ENCODE measurements around the gene RGS7BP. TPM values are rescaled to one million over a fixed set of nuclear protein-coding genes. Genes with fewer than 3 reads are reported as not detected.

The RGS7BP gene
- total RNA-seq, 1 donor from 2014 or later: 1.6 TPM

DNA sequence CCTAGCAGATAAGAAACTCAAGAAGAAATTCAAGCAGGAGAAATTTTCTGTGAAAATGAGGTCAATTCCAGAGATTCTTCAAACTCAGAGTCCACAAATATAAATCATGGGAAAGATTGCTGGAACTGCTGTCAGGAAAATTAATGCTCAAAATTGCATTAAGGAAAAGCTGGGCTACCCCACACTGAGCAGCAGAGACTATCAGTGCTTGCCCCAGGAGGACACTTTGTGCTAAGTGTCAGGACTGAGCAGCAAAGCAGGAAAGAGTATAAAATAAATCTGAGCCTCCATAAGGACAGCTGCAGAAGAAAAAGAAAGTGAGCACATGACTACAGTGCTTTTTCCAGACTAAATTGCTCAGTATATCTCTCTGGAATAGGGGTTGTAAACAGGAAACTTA, 81.6 kb downstream of the RGS7BP start:
- no peaks in the 10 kb centered on the region for H3K4me1 ChIP-seq (ENCODE audit: control insufficient read depth in 3 of 3, insufficient read depth in 3 of 3, low read length in 3 of 3)
- H3K36me3 ChIP-seq (ENCODE audit: control insufficient read depth in 3 of 3, insufficient read depth in 3 of 3, low read length in 3 of 3): no peaks in the 10 kb centered on the region
- H3K9ac ChIP-seq (ENCODE audit: low read depth in 1 of 3, low read length in 3 of 3): no peak overlapping the region
- no peak overlapping the region for H3K27ac ChIP-seq (ENCODE audit: low read depth, low read length)
- H3K4me3 ChIP-seq (ENCODE audit: low read length in 3 of 3): no peak overlapping the region
- no peaks in the 10 kb centered on the region for H3K27me3 ChIP-seq (ENCODE audit: control insufficient read depth in 3 of 3, insufficient read depth in 3 of 3, low read length in 3 of 3)
- no peaks in the 10 kb centered on the region for H3K9me3 ChIP-seq (ENCODE audit: control insufficient read depth in 3 of 3, low read length in 3 of 3)

DNA sequence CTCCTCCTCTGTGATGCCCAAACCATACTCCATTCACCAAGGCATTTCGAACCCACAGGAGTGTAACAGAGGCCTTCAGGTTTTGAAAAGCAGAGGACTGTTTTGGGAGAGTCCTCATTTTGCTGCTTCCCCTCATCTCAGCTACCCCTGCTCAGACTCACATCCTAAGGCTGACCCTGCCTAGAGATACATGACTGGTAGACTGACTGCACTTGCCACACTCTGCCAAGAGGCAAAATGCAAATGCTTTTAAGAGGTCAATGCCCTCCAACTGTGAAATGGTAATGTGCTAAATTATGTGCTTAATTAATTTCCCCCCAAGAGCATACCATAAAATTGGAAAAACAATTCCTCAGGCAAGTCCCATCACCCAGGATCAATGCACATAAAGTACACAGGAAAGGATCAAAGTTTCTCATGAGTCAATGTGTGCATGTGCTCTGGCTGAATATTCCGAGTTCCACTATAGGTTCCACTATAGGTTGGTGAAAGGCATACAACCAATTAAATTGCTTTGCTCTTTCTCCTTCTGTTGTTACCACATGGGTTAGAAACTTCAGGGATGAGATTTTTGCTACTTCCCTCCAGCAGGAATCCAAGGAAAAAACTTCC, 87.0 kb downstream of the RGS7BP start:
- H3K36me3 ChIP-seq (ENCODE audit: control insufficient read depth in 3 of 3, insufficient read depth in 3 of 3, low read length in 3 of 3): no peaks in the 10 kb centered on the region
- no peak overlapping the region for H3K27ac ChIP-seq (ENCODE audit: low read depth, low read length)
- no peaks in the 10 kb centered on the region for H3K9me3 ChIP-seq (ENCODE audit: control insufficient read depth in 3 of 3, low read length in 3 of 3)

DNA sequence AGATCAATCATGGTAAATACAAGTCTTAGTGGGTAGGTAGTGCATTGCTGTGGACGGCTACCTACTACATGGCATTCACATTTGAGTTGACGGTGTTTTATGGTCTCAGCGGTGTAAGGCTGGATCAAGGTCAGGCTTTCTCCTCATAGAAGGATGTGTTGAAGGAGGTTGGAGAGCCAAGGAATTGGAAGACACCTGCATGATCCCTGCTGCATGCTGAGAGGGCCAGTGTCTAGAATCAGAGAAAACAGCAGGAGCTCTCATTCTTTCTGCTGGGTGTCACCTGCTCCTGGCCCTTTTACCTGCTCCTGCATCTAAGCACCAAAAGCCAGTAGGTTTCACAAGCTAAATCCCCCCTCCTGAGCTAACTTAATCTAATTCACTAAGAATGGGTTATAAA, 88.2 kb downstream of the RGS7BP start:
- no peak overlapping the region for H3K27ac ChIP-seq (ENCODE audit: low read depth, low read length)
- H3K36me3 ChIP-seq (ENCODE audit: control insufficient read depth in 3 of 3, insufficient read depth in 3 of 3, low read length in 3 of 3): no peaks in the 10 kb centered on the region
- H3K27me3 ChIP-seq (ENCODE audit: control insufficient read depth in 3 of 3, insufficient read depth in 3 of 3, low read length in 3 of 3): no peaks in the 10 kb centered on the region
- no peaks in the 10 kb centered on the region for H3K9me3 ChIP-seq (ENCODE audit: control insufficient read depth in 3 of 3, low read length in 3 of 3)
- H3K4me1 ChIP-seq (ENCODE audit: control insufficient read depth in 3 of 3, insufficient read depth in 3 of 3, low read length in 3 of 3): no peaks in the 10 kb centered on the region
- H3K4me3 ChIP-seq (ENCODE audit: low read length in 3 of 3): no peak overlapping the region
- no peak overlapping the region for H3K9ac ChIP-seq (ENCODE audit: low read depth in 1 of 3, low read length in 3 of 3)

More for the DNA sequence above, 87.0 kb downstream of the RGS7BP start:
- H3K4me3 ChIP-seq (ENCODE audit: low read length in 3 of 3): no peak overlapping the region
- no peak overlapping the region for H3K9ac ChIP-seq (ENCODE audit: low read depth in 1 of 3, low read length in 3 of 3)
- no peaks in the 10 kb centered on the region for H3K27me3 ChIP-seq (ENCODE audit: control insufficient read depth in 3 of 3, insufficient read depth in 3 of 3, low read length in 3 of 3)
- H3K4me1 ChIP-seq (ENCODE audit: control insufficient read depth in 3 of 3, insufficient read depth in 3 of 3, low read length in 3 of 3): no peaks in the 10 kb centered on the region

DNA sequence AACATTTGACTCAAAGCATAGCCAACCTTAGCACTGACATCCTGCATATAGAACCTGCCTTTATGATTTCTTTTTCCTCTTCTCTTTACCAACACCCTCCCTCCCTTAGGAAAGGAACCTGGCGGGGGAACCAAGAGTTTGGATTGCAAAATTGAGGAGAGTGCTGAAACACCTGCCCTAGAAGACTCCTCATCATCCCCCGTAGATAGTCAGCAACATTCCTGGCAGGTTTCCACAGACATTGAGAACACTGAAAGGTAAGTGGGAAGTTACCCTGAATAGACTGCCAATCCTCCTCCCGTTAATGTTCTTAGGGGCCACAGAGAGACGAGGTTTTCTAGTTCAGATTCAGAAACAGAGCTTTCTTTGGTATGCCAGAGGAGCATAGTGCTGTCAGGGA, 88.8 kb downstream of the RGS7BP start:
- no peaks in the 10 kb centered on the region for H3K27me3 ChIP-seq (ENCODE audit: control insufficient read depth in 3 of 3, insufficient read depth in 3 of 3, low read length in 3 of 3)
- no peaks in the 10 kb centered on the region for H3K36me3 ChIP-seq (ENCODE audit: control insufficient read depth in 3 of 3, insufficient read depth in 3 of 3, low read length in 3 of 3)
- H3K4me1 ChIP-seq (ENCODE audit: control insufficient read depth in 3 of 3, insufficient read depth in 3 of 3, low read length in 3 of 3): no peaks in the 10 kb centered on the region
- H3K27ac ChIP-seq (ENCODE audit: low read depth, low read length): no peak overlapping the region
- H3K9ac ChIP-seq (ENCODE audit: low read depth in 1 of 3, low read length in 3 of 3): no peak overlapping the region
- H3K4me3 ChIP-seq (ENCODE audit: low read length in 3 of 3): no peak overlapping the region
- no peaks in the 10 kb centered on the region for H3K9me3 ChIP-seq (ENCODE audit: control insufficient read depth in 3 of 3, low read length in 3 of 3)

DNA sequence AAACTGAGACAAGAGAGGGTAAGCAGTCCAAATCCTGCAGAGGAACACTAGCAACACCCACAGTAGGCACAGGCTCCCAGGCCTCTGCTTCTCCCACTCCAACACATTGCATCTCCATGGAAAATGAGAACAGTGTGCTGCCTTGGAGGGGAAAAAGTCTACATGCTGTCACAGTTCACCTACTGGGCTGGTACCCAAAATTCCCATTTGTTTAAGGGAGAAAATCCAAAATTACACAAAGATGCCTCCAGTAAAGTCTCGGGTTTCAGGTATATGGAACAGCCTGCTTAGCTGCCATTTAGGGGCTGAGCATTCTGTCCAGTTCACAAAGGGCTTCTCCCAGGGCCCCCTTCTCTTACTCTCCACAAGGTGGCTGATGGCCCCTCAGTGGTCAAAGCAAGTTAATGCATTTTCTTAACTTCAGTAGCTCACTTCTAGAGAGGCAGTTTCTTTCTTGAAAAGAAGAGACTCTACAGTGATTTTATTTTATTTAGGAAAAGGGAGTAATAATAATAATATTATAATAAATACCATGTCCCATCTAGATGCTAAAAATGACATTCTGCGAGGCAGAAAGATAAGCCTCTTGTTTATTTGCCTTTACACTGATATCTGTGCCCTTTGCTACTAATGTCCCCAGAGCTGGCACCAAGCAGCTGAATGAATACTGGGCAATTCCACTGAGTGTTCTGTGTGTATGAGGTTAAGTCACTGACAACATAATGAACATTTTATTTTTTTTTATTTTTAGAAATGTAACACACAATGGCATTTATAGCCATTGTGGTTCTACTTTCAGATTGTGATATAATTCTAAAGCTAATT, 89.4 kb downstream of the RGS7BP start:
- H3K9ac ChIP-seq (ENCODE audit: low read depth in 1 of 3, low read length in 3 of 3): no peak overlapping the region
- H3K27ac ChIP-seq (ENCODE audit: low read depth, low read length): no peak overlapping the region

DNA sequence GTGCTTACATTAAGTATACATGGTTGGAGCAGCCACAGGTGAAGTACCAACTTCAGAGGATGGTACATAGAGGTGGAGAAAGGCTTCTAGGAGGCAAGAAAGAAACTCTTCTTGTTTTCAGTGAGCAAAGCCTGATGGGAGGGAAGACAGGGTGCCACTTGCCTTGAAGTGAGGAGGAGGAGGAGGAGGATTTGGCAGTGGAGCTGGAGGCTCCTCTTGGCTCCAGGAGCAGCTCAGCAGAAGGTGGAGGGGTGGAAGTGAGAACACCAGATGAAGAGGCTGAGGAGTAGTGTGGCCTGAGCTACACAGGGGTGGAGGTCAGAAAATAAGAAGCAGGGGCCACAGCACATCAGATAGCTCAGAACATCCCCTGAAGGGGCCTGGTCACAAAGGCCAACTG, 93.4 kb downstream of the RGS7BP start:
- Histone ChIP-seq H3K36me3 (ENCODE audit: control insufficient read depth in 3 of 3, insufficient read depth in 3 of 3, low read length in 3 of 3) (no peaks in the 10 kb centered on the region), H3K4me1 (ENCODE audit: control insufficient read depth in 3 of 3, insufficient read depth in 3 of 3, low read length in 3 of 3) (no peaks in the 10 kb centered on the region), H3K4me3 (ENCODE audit: low read length in 3 of 3) (no peak overlapping the region), H3K9me3 (ENCODE audit: control insufficient read depth in 3 of 3, low read length in 3 of 3) (no peaks in the 10 kb centered on the region), H3K27me3 (ENCODE audit: control insufficient read depth in 3 of 3, insufficient read depth in 3 of 3, low read length in 3 of 3) (no peaks in the 10 kb centered on the region), H3K9ac (ENCODE audit: low read depth in 1 of 3, low read length in 3 of 3) (no peak overlapping the region), H3K27ac (ENCODE audit: low read depth, low read length) (no peak overlapping the region)

More for the DNA sequence above, 89.4 kb downstream of the RGS7BP start:
- no peak overlapping the region for H3K4me3 ChIP-seq (ENCODE audit: low read length in 3 of 3)
- no peaks in the 10 kb centered on the region for H3K9me3 ChIP-seq (ENCODE audit: control insufficient read depth in 3 of 3, low read length in 3 of 3)
- H3K27me3 ChIP-seq (ENCODE audit: control insufficient read depth in 3 of 3, insufficient read depth in 3 of 3, low read length in 3 of 3): no peaks in the 10 kb centered on the region
- H3K36me3 ChIP-seq (ENCODE audit: control insufficient read depth in 3 of 3, insufficient read depth in 3 of 3, low read length in 3 of 3): no peaks in the 10 kb centered on the region
- no peaks in the 10 kb centered on the region for H3K4me1 ChIP-seq (ENCODE audit: control insufficient read depth in 3 of 3, insufficient read depth in 3 of 3, low read length in 3 of 3)

DNA sequence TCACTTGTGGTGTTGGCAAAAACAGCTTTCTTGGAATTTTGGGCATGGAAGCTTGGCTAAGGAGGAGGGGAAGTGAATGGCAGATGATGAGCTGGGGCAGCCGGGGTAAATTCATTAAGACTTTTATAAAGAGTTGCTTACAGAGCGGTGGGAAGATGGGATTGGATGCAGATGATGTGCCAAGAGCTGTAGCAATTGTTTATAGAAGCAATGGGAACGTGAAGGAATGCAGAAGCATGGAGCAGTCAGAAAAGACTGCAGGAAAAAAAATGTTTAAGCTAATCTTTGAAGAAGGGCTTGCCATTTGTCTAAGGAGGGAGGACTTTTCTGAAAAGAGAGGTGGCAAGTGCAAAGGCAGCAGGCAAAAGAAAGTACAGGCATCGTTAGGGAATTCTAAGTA, 97.9 kb downstream of the RGS7BP start:
- Histone ChIP-seq H3K9ac (ENCODE audit: low read depth in 1 of 3, low read length in 3 of 3) (no peak overlapping the region), H3K4me1 (ENCODE audit: control insufficient read depth in 3 of 3, insufficient read depth in 3 of 3, low read length in 3 of 3) (no peaks in the 10 kb centered on the region), H3K9me3 (ENCODE audit: control insufficient read depth in 3 of 3, low read length in 3 of 3) (no peaks in the 10 kb centered on the region), H3K27ac (ENCODE audit: low read depth, low read length) (no peak overlapping the region), H3K27me3 (ENCODE audit: control insufficient read depth in 3 of 3, insufficient read depth in 3 of 3, low read length in 3 of 3) (no peaks in the 10 kb centered on the region), H3K4me3 (ENCODE audit: low read length in 3 of 3) (no peak overlapping the region), H3K36me3 (ENCODE audit: control insufficient read depth in 3 of 3, insufficient read depth in 3 of 3, low read length in 3 of 3) (no peaks in the 10 kb centered on the region)

DNA sequence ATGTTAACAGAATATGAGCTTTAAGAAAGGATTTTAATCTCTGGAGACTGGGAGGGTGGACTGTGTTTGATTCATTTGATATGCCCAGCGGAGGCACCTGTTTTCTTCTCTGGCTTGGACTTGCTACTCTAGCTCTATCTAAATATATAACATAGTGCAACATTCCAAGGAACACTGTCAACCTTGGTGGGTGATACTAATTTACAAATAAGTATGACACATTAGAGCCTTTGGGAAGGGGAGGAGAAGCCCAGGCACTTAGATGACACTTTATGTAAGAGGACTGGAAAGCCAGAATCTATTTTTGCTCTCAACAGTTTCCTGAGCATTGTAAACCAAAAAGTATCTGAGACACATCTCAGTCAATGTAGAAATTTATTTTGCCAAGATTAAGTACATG, 101.1 kb downstream of the RGS7BP start:
- Histone ChIP-seq H3K27ac (ENCODE audit: low read depth, low read length) (no peak overlapping the region), H3K36me3 (ENCODE audit: control insufficient read depth in 3 of 3, insufficient read depth in 3 of 3, low read length in 3 of 3) (no peaks in the 10 kb centered on the region), H3K9me3 (ENCODE audit: control insufficient read depth in 3 of 3, low read length in 3 of 3) (no peaks in the 10 kb centered on the region), H3K4me1 (ENCODE audit: control insufficient read depth in 3 of 3, insufficient read depth in 3 of 3, low read length in 3 of 3) (no peaks in the 10 kb centered on the region), H3K27me3 (ENCODE audit: control insufficient read depth in 3 of 3, insufficient read depth in 3 of 3, low read length in 3 of 3) (no peaks in the 10 kb centered on the region), H3K9ac (ENCODE audit: low read depth in 1 of 3, low read length in 3 of 3) (no peak overlapping the region), H3K4me3 (ENCODE audit: low read length in 3 of 3) (no peak overlapping the region)

DNA sequence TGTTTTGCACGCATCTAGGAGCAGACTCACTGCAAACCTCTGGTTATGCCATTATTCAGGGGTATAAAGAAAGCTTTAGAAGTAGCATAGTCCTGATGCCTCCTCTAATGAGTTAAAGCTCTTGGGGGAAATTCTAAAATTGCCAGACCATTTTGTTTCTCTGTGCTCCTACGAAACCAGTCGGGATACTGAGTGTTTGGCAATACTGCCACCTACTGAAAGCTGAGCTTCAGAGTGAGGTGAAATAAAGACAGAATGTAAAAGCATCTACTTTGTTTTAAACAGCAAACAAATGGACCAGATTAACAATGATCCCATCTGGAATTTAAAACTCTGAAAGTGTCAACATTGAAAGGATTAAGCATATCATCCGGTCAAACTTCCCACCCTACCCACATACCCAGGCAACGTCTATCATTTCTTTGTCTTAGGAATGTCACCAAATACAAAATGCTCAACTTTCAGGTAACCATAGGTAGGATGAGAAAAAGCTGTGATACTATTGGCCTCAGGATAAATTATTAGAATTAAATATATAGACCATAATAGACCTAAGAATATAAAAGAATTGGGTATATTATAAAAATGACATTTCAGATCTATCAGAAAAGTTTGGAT, 106.6 kb downstream of the RGS7BP start:
- Histone ChIP-seq H3K4me3 (ENCODE audit: low read length in 3 of 3) (no peak overlapping the region), H3K9me3 (ENCODE audit: control insufficient read depth in 3 of 3, low read length in 3 of 3) (no peaks in the 10 kb centered on the region), H3K27me3 (ENCODE audit: control insufficient read depth in 3 of 3, insufficient read depth in 3 of 3, low read length in 3 of 3) (no peaks in the 10 kb centered on the region), H3K4me1 (ENCODE audit: control insufficient read depth in 3 of 3, insufficient read depth in 3 of 3, low read length in 3 of 3) (no peaks in the 10 kb centered on the region), H3K27ac (ENCODE audit: low read depth, low read length) (no peak overlapping the region), H3K36me3 (ENCODE audit: control insufficient read depth in 3 of 3, insufficient read depth in 3 of 3, low read length in 3 of 3) (no peaks in the 10 kb centered on the region), H3K9ac (ENCODE audit: low read depth in 1 of 3, low read length in 3 of 3) (no peak overlapping the region)

DNA sequence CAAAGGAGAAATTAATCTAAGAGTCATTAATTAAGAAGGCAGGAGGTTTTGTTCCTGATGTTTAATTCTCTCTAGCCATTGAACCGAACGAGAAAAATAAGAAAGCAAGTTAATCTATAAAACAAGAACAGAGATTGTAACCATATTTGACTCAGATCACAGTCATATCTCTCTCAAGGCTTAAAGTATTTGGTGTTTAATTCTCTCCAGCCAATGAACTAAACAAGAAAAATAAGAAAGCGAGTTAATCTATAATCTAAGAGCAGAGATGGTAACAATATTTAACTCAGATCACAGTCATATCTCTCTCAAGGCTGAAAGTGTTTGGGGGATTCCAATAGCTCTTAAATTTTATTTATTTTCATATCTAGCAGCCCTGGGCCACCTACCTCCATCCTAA, 110.1 kb downstream of the RGS7BP start:
- Histone ChIP-seq H3K27me3 (ENCODE audit: control insufficient read depth in 3 of 3, insufficient read depth in 3 of 3, low read length in 3 of 3) (no peaks in the 10 kb centered on the region), H3K27ac (ENCODE audit: low read depth, low read length) (no peak overlapping the region), H3K9me3 (ENCODE audit: control insufficient read depth in 3 of 3, low read length in 3 of 3) (no peaks in the 10 kb centered on the region), H3K4me3 (ENCODE audit: low read length in 3 of 3) (no peak overlapping the region), H3K9ac (ENCODE audit: low read depth in 1 of 3, low read length in 3 of 3) (no peak overlapping the region), H3K4me1 (ENCODE audit: control insufficient read depth in 3 of 3, insufficient read depth in 3 of 3, low read length in 3 of 3) (no peaks in the 10 kb centered on the region), H3K36me3 (ENCODE audit: control insufficient read depth in 3 of 3, insufficient read depth in 3 of 3, low read length in 3 of 3) (no peaks in the 10 kb centered on the region)
